ENCODE measurements around the gene ASIC5.

Gene ASIC5

GRCh38 chr4:155878611-155879010 lies 12.5 kb upstream of the ASIC5 start:
- DNase-seq, result no peak

GRCh38 chr4:155877971-155878370 lies 11.9 kb upstream of the ASIC5 start:
- no peak for DNase-seq

GRCh38 chr4:155875878-155876277 lies 9.8 kb upstream of the ASIC5 start:
- DNase-seq, result no peak

GRCh38 chr4:155855897-155856296 lies 10.2 kb downstream of the ASIC5 start:
- no peak for DNase-seq

- DNase-seq, result no peak
Observed at GRCh38 chr4:155854582-155855226, 11.4 kb downstream of the ASIC5 start.

GRCh38 chr4:155853189-155853588 lies 12.9 kb downstream of the ASIC5 start:
- DNase-seq, result no peak

- no peak for DNase-seq
Observed at GRCh38 chr4:155849042-155849441, 17.0 kb downstream of the ASIC5 start.

GRCh38 chr4:155846929-155847328 lies 19.1 kb downstream of the ASIC5 start:
- DNase-seq, result no peak

- no peak for DNase-seq
Observed at GRCh38 chr4:155842080-155842479, 24.0 kb downstream of the ASIC5 start.

GRCh38 chr4:155837203-155837796 lies 28.8 kb downstream of the ASIC5 start:
- DNase-seq, result no peak

- DNase-seq, result no peak
Observed at GRCh38 chr4:155832664-155833063, 33.4 kb downstream of the ASIC5 start.

GRCh38 chr4:155828628-155829027 lies 37.4 kb downstream of the ASIC5 start:
- no peak for DNase-seq

- no peak for DNase-seq
Observed at GRCh38 chr4:155822572-155822971, 43.5 kb downstream of the ASIC5 start.

GRCh38 chr4:155820887-155821518 lies 45.1 kb downstream of the ASIC5 start:
- DNase-seq, result no peak

GRCh38 chr4:155819066-155819465 lies 47.0 kb downstream of the ASIC5 start:
- DNase-seq, result no peak

GRCh38 chr4:155818639-155819038 lies 47.4 kb downstream of the ASIC5 start:
- no peak for DNase-seq

- DNase-seq, result no peak
Observed at GRCh38 chr4:155811083-155811482, 55.0 kb downstream of the ASIC5 start.

GRCh38 chr4:155809835-155810234 lies 56.2 kb downstream of the ASIC5 start:
- no peak for DNase-seq

- DNase-seq, result no peak
Observed at GRCh38 chr4:155807021-155807420, 59.1 kb downstream of the ASIC5 start.

GRCh38 chr4:155805016-155805415 lies 61.1 kb downstream of the ASIC5 start:
- no peak for DNase-seq

- DNase-seq, result no peak
Observed at GRCh38 chr4:155802190-155802959, 63.7 kb downstream of the ASIC5 start.

GRCh38 chr4:155800685-155801343 lies 65.3 kb downstream of the ASIC5 start:
- no peak for DNase-seq

- DNase-seq, result no peak
Observed at GRCh38 chr4:155799794-155800123, 66.3 kb downstream of the ASIC5 start.
